GM19455 (cell line): ENCODE data around the gene MKRN2.

Experiments used
- ATAC-seq: cut with Tn5 transposase; IDR thresholded peaks from one replicate; pipeline ENCODE4 v1.9.1; 2021; ENCODE audit not compliant: unreplicated experiment

The MKRN2 gene

GRCh38 chr3:12553921-12554391, 2.9 kb upstream of the MKRN2 start:
- ATAC-seq, result no peak

GRCh38 chr3:12556314-12556689, 585 bp upstream of the MKRN2 start:
- peak; percentile 4 for ATAC-seq

DNA sequence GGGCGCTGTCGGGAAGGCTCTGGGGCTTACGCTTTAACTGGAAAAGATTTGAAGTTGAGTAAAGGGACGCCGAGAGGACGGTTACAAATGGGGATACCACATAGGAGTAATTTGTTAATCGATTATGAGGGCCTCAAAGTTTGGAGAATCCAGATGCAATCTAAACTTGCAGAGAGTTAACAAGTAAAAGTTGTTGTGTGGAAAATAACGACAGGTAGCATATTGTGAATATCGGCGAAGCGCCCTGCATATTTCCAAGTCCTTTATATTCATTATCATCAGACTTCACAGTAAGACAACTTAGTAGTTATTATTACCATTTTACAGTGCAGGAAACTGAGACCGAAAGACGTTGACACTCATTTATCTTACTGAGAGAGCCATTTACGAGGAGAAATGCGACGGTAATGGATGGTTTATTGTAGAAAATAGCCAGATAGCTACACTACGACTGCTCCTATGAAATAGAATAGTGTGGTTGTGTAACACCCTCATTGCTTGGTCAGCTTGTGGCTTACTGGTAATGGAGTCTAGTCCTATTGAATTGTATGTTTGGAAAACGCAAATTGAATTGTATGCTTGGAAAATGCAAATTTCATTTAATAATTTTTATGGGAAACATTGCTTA, 700 bp downstream of the MKRN2 start:
- ATAC-seq, result no peak

DNA sequence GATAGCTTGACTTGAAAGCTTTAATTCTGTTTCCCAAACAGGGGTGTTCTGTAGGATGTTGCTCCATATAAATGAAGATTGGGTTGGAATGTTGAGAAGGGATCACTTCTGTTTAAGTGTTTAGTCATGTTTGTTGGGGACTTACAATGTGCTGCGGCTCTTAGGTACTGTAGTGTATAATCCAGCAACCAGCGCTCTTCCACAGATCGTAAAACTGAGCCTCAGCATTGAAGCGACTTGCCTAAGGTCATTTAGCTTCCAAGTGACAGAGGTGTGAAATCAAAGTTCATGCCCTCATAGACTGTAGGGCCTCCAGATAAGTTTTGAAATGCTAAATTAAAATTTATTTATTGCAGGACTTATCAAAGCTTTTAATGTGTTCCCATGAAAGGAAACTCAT, 1.8 kb downstream of the MKRN2 start:
- no peak for ATAC-seq

DNA sequence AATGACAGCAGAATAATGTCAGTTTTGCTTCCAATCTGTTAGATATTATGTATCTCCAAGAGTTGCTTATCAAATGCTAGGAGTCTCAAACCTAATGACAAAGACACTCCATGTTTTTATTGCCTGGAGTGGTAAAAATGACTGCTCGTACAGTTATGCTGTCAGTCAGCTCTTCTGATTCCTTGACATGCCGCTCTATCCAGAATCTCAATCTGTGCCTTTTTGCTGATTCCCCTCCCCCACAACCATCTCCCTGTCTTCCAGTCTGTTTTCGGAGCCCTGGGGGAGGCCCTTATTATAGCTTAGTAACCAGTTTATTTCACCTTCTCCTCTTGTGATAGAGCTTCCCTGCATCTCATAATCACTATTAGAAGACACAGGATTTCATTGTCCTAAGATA, 2.6 kb downstream of the MKRN2 start:
- no peak for ATAC-seq

- no peak for ATAC-seq
These were observed 3.8 kb downstream of the MKRN2 start for GRCh38 chr3:12560505-12561190.

GRCh38 chr3:12561397-12561796, 4.5 kb downstream of the MKRN2 start:
- ATAC-seq, result no peak

- no peak for ATAC-seq
These were observed 5.6 kb downstream of the MKRN2 start for GRCh38 chr3:12562451-12562850.

DNA sequence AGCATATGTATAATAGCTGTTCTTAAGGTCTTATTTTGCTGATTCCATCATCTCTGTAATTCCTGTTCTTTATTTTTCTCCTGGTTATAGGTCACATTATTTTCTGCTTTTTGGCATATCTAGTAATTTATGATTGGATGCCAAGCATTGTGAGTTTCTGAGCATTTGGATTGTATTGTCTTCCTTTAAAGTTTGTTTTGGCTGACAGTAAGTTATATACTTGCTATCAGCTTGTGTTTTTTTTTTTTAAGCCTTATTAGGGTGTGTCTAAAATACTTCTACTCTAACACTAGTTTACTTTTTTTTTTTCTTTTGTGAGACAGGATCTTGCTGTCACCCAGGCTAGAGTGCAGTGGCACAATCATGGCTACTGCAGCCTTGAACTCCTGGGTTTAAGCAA, 10.1 kb downstream of the MKRN2 start:
- no peak for ATAC-seq

DNA sequence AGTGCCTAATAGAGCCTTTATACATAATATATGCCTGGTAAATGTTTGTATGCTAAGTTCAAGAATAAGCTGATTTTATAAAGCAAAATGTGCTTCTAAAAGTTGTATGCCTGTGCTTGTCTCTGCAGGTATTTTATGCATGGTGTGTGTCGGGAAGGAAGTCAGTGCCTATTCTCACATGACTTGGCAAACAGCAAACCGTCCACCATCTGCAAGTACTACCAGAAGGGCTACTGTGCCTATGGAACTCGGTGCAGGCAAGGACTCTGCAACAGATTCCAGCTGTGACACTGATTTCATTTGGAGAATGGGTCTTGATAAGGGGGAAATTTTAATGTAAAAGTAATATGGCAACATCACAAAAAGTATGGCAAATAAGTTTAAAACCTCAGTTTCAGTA, 11.9 kb downstream of the MKRN2 start:
- ATAC-seq, result no peak

- no peak for ATAC-seq
These were observed 12.9 kb downstream of the MKRN2 start for GRCh38 chr3:12569836-12570235.

GRCh38 chr3:12571986-12572385, 15.1 kb downstream of the MKRN2 start:
- no peak for ATAC-seq

GRCh38 chr3:12574131-12574530, 17.2 kb downstream of the MKRN2 start:
- no peak for ATAC-seq

DNA sequence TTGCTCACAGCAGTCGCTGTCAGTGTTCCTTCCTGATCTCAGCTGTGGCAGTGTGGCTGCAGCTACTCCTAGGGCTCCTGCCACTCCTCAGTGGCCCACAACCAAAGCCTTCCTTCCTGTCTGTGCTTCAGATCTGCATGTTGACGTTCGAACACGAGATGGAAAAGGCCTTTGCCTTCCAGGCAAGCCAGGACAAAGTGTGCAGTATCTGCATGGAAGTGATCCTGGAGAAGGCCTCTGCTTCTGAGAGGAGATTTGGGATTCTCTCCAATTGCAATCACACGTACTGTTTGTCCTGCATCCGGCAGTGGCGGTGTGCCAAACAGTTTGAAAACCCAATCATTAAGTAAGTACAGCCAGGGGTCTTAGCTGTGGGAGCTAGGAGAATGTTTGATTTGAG, 17.8 kb downstream of the MKRN2 start:
- ATAC-seq, result no peak

GRCh38 chr3:12577379-12577778, 20.5 kb downstream of the MKRN2 start:
- no peak for ATAC-seq

DNA sequence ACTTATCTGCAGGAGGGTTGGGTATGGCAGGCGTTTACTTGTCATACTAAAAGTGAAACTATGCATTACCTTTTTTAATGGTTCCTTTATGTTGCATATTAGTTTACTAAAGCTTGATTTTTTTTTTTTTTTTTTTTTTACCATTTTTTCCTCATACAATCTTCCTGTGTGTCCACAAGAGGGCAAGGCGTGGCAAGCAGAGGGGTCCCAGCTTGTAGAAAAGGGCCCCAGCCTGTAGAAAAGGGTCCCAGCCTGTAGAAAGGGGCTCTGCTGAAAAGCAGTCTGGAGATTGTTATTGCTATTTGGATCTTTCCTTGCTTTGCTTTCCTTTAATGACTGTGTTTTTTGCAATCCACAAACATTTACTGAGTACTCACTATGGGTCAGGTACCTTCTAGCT, 21.9 kb downstream of the MKRN2 start:
- ATAC-seq, result no peak

DNA sequence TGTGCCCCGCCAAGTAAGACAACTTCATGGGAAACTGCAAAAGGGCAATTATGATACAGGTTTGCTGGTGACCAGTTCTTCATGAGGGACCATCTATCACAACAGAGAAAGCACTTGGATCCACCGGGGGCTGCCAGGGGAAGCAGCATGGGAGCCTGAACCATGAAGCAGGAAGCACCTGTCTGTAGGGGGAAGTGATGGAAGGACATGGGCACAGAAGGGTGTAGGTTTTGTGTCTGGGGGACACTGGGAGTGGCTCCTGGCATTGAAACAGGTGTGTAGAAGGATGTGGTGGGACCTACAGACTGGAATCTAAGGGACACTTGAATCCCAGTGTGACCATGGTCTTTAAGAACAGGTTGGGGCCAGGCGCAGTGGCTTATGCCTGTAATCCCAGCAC, 22.6 kb downstream of the MKRN2 start:
- ATAC-seq, result no peak

GRCh38 chr3:12579905-12580304, 23.0 kb downstream of the MKRN2 start:
- ATAC-seq, result no peak

DNA sequence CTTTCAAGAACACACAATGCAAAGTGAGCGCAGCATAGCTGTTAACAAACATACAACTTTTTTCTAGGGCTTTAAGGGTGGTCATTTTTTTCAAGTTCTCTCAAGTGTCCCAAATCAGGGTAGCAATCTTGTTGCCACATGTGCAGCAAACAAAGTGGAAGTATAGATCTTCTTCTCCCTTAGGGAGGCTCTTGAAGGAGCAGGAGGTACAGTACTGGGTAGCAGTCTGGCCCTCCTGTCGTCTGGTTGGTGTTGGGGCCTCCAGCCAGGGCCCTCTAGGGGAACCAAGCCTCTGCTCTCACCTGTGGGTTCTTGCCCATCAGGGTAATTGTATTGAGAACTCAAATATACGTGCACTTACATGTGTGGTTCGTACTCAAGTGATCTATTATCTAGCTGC, 25.8 kb downstream of the MKRN2 start:
- no peak for ATAC-seq

GRCh38 chr3:12583280-12583679, 26.4 kb downstream of the MKRN2 start:
- ATAC-seq, result no peak

GRCh38 chr3:12584083-12584482, 27.2 kb downstream of the MKRN2 start:
- ATAC-seq, result no peak

GRCh38 chr3:12585181-12585580, 28.3 kb downstream of the MKRN2 start:
- no peak for ATAC-seq

DNA sequence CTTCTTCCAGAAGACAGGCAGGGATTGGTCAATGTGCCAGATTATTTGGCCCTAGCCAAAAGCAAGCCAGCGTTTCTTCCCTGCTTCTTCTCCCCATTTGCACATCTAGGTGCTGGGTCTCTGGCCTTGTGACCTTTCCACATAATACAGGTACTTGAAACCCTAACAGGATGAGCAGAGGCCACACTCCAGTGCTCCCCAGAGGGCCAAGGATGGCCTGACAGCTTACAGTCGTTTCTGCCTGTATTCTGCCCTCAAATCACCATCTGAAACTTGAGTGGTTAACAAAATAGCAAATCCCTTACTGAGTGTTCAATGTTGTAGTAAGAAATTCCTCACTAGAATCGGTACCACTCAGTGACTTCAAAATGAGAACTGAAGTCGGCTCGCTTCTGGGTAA, 29.1 kb downstream of the MKRN2 start:
- no peak for ATAC-seq
